HG03066 (cell line): ENCODE measurements around the gene KYNU.

Experiments
- ATAC-seq: cut with Tn5 transposase; IDR thresholded peaks from one replicate; pipeline ENCODE4 v1.9.1; 2021; ENCODE audit warnings: low read depth; ENCODE audit not compliant: unreplicated experiment

Gene KYNU

DNA sequence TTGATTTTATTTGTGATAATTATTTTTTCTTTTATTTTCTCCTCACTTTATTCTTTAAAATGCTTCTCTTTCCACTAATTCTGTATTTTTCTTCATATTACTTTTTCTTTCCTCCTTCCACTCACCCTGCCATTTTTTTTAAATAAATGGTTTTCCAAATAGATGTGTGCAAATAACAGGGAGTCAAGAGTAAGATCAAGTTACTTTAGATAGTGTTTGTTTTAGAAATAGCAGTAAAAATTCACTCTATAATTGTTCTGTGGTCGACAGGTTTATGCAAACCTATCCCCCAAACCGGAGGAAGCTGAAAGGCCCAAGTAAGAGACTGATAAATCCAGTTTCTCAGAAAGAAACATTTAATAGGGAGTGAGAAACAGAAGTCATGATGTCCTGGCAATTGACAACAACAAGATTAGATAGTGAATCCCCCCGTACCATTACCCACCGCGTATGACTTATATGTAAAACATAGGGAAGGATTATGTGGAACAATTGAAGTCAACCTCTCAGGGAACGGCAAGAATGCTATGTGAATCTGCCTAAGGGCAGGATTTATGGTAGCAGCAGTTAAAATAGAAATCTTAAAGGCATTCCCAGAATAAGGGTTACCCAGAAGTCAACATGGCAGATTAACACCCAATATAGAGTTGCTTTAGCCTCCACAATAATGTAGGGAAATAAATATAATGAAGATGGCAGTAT lies 75.5 kb downstream of the KYNU start:
- ATAC-seq: no peak

DNA sequence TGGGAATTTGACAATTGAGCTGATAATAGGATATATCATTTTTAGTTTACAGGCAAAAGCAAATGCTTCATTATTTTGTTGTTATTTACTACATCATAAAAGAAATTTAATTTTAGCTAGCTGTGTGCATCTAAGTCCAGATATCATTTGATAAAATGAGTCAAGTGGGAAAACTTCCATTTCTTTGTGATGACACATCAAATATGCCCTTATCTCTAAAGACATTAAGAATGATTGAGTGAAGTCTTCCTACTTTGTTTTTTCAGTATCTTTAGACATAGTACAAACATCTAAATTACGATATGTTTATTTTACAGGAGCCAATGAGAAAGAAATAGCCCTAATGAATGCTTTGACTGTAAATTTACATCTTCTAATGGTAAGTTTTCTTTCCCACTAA lies 77.0 kb downstream of the KYNU start:
- no peak for ATAC-seq

- no peak for ATAC-seq
These were observed 79.7 kb downstream of the KYNU start for GRCh38 chr2:142957144-142957543.

DNA sequence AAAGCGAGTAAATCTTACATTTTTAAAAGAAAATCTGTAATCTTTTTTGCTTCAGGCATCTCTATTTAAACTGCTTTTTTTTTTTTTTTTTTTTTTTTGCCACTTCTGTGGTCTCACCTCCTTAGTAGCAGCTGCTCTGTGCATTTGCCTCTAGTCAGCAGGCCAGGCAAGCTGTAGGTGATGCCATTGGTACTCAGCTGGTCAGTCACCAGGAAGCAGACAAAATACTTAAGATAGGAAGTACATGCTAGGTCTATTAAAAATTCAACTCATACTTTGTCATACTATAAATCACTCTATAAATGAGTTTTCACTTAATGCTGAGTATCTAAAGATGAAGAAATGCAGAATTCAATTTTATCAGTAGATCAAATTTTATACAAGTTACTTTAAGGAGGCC lies 83.7 kb downstream of the KYNU start:
- ATAC-seq: no peak

DNA sequence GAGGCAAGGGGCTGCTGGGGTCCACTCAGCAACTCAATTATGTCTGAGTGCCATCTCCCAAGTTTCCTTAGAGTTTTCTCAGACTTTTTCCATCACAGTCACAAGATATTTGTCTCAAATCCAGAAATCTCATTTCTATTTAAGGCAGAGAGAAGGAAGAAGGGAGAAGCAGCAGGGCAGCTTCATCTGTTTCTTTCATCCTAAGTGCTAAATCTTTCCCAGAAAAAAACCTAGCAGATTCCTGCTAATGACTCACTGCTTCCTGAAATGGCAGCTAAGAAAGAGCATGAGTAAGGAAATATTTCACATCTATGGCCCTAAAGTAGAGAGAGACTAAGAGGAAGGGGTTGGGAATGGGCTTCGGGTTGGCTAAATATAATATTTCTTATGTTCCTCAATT lies 88.0 kb downstream of the KYNU start:
- no peak for ATAC-seq

DNA sequence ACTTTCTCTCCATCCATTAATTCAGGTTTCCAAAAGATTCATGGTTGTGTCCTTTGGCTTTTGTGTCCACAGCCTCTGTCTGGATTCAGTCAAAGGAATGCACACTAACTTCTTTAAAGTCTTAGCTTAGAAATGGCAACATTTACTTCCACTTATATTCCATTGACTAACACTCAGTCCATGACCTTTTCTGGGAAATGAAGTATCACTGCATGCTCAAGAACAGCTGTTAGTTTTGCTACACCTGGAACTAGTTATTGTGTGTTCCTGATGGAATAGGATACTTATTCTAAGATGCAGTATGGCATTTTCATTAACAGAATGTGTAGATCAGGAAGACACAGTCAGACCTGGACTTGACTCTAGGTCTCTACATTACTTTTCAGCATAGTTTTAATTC lies 88.8 kb downstream of the KYNU start:
- no peak for ATAC-seq

- no peak for ATAC-seq
These were observed 89.6 kb downstream of the KYNU start for GRCh38 chr2:142967060-142967459.

GRCh38 chr2:142973160-142973821 lies 95.8 kb downstream of the KYNU start:
- no peak for ATAC-seq

- ATAC-seq: no peak
These were observed 96.4 kb downstream of the KYNU start for GRCh38 chr2:142973822-142974207.

- ATAC-seq: no peak
These were observed 97.0 kb downstream of the KYNU start for GRCh38 chr2:142974288-142975024.

DNA sequence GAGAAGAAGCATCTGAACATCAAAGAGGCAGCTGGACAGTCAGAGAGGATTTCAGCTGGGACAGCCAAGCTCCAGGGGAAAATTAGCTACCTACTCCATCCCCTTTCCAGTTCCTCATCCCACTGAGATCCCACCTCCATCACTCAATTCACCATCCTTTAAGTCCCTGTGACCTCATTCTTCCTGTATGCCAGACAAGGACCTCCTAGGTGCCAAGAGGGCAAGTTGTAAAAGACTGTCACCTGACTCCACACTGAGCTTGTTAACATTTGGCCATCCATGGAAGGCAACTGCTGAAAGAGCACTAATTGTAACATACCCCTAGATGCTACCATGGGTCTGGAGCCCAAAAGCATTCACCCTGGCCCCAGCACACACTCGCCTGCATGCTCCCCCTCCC lies 97.8 kb downstream of the KYNU start:
- ATAC-seq: no peak

DNA sequence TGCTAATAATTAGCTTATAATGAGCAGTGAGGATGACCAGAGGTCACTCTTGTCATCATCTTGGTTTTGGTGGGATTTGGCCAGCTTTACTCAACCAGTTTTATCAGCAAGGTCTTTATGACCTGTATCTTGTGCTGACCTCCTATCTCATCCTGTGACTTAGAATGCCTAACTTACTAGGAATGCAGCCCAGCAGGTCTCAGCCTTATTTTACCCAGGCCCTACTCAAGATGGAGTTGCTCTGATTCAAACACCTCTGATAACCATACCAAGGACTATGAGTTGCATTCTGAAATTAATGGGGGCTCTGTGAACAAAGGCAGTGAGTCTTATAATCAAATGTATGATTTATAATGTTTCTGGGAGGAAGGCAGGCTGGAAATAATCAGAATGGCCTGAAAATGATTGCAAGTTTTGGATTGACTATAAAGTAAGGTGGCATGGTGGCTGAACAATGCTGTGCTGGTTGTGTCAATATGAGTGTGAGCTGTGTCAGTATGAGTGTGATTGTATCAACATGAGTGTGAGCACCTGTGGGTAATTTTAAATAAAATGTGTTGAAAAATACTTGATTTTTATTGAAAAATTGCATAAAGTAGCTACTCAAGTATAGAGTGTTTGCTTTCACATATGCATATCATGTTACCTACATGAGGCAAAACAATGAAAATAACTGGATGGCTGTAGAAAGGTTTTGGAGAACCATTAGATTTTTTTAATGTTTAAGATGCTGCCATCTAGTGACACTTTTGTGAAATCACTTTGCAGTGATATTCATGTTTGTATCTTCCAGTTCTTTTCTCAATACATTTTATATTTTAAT lies 103.0 kb downstream of the KYNU start:
- no peak for ATAC-seq

GRCh38 chr2:142981069-142981378 lies 103.6 kb downstream of the KYNU start:
- no peak for ATAC-seq

DNA sequence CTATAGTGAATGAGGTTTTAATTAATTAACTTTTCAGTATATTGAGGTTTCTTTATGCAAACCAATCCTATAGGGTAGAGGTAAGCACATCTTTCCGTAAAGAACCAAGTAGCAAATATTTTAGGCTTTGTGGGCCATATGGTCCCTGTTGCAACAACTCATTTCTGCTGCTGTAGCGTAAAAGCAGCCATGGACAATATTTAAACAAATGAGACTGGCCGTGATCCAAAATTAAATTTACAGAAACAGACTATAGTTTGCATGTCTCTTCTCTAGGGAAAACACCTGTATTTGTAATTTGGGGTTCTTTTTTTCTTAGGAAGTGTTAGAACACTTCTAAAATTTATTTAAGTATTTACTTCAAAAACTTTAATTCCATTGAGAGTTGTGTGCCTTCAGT lies 104.3 kb downstream of the KYNU start:
- no peak for ATAC-seq

DNA sequence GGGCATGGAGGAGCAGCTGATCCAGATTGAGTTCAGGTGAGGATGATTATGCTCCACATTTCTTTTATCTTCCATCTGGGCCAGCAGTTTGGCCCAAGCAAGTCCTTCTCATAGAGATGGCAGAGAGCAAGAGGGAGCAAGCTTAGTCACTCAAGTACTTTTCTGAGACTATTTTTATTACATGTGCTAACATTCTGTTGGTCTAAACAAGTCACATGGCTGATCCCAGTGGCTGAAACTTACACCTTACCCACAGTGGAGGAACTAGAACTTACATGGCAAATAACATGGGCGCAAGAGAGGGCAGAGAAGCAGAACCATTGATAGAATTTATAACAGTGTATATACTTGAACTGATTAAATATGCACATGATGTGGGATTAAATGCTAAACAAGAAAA lies 105.7 kb downstream of the KYNU start:
- peak; percentile 73 for ATAC-seq

GRCh38 chr2:142984657-142985056 lies 107.2 kb downstream of the KYNU start:
- ATAC-seq: no peak

- no peak for ATAC-seq
These were observed 109.6 kb downstream of the KYNU start for GRCh38 chr2:142987044-142987443.

DNA sequence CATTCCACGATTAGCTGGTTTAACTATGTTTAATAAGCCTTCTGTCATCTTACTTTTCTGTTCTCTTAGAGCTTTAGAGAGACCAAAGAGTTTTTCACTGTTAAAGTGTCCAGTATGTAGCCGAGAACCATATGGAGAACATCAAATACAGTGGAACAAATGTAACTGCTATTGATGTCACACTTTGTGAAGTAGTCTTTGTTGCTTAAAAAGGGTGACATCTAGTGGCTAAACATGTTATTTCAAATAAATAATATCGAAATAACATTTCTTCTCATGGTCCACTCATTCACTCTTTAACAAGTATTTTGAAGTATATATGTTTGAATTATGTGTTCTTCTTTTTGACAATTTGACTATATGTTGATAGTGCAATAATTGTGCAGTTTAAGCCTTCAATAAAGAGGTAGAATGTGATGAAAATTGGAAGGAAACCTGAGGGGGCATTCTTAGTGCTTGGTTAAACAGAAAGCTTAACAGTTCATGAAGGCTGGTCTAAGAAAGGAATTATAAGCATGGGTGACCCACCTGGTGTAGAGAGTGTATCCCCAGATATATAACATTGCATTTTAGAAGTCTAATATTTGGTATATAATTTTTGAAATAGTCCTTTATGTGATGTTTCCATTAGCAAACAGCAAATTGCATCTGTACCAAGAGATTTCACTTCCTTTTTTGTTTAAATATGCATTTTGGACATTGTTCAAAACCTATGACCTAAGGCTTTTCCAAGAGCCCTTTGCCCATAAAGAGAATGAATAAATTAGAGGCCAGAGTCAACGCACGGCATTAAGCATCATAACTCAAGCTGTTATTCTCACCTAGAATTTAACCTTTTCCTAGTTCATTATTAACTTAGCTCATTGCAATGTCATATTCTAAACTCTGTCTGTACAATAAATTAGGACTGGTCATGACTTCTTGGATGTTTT lies 112.1 kb downstream of the KYNU start:
- ATAC-seq: peak; percentile 64

- no peak for ATAC-seq
These were observed 113.8 kb downstream of the KYNU start for GRCh38 chr2:142991295-142991694.

DNA sequence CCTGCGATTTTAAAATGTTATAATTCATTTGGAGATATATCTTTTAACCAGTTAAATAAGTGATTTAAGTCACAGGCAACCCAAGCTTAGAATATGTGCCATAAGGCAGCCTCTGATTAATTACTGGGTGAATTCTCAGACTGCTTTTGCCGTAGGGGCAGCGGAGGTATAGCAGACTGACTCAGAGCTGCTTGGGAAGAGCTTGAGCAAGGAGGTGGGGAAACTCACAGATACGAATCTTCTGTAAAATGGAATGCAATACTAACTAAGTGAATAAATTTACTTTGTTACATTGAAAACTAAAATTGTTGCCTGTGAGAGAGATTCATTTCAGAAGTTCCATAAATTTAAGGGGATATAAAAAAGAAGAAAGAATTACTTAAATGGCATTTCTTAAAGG lies 115.4 kb downstream of the KYNU start:
- ATAC-seq: no peak
